Stimulated activated CD4-positive, alpha-beta T cell treated with anti-CD3 and anti-CD28 coated beads, Interleukin-2, amount 100 ng/mL, for 24 hours (primary cell): ENCODE measurements around the gene BCL2L14.
A peak's percentile ranks its signal among the peaks of the same experiment; 100 is the strongest.

ENCODE experiments used
- DNase-seq, 2 donors: peaks; one replicate each; pipeline ENCODE4 v3.0.0-alpha.2; 2020

Gene BCL2L14, protein sequence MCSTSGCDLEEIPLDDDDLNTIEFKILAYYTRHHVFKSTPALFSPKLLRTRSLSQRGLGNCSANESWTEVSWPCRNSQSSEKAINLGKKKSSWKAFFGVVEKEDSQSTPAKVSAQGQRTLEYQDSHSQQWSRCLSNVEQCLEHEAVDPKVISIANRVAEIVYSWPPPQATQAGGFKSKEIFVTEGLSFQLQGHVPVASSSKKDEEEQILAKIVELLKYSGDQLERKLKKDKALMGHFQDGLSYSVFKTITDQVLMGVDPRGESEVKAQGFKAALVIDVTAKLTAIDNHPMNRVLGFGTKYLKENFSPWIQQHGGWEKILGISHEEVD

DNA sequence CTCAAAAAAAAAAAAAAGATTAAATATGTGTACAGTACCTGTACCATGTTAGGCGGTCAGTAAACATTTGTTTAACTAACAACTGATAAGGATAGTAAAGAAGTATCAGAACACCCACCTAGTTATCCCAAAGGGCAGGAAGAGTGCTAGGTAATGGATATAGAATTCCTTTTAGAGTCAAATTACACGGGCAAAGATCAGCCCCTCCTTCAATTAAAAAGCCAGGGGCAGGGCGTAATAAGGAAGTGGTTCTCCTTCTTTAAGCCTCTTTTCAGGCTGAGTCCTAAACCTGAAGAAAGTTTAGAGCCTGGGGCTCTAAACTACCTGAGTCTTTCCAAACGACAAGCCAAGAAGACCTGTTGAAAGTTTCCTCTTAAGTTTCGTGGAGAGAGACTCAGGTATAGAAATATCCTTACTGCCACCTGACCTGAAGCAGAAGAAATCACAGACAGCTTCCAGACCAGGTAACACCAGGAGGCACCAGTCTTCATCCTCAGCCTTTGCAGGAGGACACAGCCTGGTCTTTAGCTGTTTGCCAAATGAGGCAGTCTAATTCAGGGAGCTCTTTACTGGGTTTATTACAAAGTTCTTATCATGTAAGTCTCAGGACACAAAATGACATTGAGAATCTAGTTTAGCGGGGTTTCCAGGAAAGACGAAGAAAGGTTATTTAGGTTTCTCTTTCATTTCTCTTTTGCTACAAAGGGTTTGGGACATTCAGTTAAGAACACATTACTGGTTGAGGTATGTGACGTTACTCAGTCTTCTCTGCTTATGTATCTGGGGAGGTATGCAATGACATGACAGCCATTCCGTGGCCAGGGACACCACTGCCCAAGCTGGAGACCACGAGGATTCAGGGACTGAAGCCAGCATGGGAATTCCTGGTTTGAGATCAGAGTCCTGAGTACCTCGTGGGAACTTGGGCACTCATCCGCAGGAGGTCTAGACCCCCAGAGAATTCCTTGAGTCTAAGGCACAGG, at the start of gene BCL2L14:
Gene BCL2L14 (plus strand): TSS at position 266 of the 983 bp plus-strand sequence. CDS start 8,367 bp downstream, outside the sequence.
- peak in 1 of 2 donors; percentile 10 for DNase-seq

DNA sequence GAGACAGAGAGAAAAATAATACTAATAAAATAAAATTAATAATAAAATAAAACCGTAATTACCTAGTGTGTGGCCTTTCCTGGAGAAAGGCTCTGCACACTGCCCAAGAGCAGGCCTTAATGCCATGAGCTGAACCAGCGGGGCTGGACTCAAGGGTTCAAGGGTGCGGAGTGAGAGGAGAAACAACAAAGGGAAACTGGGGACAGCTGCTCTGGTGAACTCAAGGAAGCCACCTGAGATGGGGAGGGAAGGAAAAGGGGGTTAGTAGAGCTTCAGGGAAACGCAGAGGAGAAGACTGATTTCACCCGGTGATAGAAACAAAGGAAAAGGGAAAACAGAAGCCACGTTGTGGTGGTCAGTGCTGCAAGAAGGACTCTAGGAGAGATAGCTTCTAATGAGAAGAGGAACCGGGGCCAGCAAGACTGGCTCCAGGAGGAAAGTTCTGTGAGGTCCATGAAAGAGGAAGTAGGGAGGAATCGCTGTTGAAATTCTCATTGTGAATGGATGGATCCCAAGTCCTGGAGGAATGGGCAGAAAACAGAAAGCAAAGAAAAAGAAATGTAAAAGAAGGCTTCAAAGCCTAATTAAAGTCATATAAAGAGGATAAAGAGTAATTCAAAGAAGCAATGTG, 48.3 kb upstream of the BCL2L14 start:
- no peak for DNase-seq

DNA sequence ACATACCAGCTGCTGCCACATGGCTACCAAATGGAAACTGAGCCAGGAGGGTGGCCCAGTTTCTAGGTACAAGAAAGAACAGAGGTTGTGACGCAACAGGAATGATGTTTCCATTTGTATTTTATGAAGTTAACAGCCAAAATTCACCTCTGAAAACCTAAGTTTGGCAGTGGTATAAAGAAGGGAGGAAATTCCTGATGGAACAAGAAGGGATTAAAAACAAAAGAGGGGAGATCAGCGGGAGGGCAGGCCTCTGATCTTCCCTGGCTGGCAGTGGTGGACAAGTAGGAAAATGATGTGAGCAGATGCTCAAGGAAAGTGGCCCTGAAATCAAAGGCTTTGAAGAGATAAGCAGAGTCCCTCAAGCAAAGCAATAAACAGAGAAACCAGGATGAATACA, 47.3 kb upstream of the BCL2L14 start:
- no peak for DNase-seq

DNA sequence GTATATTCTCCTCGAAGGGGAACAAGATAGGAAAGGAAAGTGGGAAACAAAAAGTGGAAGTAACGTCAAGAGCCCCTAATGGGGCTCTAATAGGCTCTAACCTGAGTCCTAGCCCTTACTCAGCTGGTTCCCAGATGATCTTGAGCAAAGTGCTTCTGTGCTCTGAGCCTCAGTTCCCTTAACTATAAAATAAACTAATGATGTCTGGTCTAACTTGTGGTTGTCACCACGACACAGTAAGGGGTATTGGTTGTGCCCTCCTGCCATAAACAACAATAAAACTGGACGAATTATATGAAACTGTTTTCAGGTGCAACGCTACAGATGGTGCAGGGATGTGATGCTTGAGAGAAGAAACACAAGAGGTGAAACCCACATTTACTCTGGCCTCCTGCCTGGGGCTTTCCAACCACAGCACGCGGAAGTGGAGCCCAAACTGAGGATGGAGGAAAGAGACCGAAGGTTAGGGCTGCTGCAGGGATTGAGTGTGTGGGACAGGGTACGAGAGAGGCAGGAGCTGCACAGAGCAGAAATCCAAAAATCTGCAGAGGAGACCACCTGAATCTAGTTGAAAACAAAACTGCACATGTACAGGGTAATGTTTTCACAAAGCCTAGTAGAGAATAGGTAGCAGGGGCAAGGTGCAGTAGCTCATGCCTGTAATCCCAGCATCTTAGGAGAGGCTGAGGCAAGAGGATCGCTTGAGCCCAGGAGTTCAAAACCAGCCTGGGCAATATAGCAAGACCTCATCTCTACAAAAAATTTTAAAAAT, 45.6 kb upstream of the BCL2L14 start:
- peak; percentile 47 to 48 for DNase-seq

DNA sequence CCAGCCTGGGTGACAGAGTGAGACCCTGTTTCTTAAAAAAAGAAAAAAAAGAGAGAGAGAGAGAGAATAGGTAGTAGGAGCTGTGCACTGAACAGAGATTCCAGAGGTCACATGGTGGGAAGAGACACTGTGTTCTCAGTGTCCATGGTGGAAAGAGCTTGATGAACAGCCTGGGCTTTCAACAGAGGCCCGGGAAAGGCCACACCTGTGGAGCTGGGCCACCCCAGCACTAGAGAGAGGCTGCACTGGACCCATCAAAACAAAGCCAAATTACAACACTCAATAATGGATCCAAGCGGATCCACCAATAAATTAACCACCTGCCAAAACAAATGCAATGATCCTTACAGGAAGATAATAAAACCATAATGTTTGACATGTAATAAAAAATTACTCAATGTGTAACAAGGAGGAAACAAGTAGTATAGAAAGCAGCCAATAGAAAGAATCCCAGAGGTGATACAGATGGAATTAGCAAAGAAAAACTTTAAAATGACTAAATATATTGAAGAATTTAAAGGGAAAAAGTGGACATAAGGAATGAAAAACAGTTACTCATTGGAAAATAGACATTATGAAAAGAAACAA, 44.8 kb upstream of the BCL2L14 start:
- no peak for DNase-seq

DNA sequence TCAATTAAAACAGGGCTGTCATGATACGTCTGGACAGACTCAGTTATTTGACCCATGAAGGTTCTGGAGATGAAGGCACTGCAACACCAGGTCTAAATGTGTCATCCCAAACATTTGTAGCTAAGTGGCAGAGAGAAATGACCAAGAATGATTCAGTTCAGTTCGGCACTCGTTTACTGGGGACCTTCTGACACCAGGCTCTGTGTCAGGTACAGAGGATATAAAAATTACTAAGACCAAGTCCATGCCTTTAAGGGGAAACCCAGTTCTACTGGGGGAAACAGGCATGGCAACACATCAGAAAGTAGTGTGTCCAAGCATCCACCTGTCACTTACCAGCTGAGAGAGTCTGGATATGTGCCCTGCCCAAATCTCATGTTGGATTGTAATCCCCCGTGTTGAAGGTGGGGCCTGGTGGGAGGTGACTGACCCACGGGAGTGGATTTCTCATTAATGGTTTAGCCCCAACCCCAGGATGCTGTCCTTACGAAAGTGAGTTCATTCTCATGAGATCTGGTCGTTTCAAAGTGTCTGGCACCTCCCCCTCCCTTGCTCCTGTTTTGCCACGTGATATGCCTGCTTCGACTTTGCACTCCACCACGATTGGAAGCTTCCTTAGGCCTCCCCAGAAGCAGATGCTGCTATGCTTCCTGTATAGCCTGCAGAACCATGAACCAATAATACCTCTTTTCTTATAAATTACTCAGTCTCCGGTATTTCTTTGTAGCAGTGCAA, 41.9 kb upstream of the BCL2L14 start:
- DNase-seq, result no peak

DNA sequence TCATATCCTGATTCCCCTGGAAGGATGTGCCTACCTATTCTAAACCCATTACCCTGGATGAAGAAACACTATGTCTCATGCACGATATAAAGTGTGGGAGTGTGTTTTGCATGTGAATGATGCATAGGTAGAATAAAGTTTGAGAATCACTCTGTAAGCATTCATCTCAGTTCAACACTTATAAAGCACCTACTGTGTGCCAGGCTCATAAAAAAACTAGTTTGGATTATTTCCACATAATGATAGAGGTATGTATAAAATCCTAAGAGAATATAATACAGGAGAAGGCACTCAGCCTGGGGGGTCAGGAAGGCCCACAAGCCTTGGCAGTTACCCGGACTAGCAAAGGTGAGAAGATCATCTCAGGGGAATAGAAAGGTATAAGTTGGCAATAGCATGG, 41.1 kb upstream of the BCL2L14 start:
- no peak for DNase-seq

DNA sequence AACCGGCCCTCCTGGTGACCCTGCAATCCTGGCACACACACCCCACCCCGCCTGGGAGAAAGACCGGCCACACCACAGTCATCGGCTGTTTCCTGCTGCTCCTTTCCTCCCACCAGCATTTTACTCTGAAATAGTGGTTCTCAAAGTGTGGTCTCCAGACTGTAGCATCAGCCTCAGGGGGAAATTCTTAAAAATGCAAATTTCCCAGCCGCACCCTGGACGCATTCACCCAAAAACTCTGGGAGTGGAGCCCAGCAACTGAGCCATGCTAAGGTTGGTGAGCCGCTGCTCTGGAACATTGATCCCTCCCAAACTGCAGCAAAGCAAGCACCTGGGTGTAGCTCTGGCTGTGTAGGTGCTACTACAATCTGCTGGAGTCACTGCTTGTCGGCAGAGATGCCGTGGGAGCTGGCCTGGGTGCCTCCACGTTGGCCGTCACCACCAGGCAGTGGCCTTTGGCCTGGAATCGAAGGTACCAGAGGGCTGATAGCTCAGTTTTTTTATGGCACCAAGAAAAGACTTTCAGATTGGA, 38.4 kb upstream of the BCL2L14 start:
- DNase-seq, result peak in 1 of 2 donors; percentile 28

DNA sequence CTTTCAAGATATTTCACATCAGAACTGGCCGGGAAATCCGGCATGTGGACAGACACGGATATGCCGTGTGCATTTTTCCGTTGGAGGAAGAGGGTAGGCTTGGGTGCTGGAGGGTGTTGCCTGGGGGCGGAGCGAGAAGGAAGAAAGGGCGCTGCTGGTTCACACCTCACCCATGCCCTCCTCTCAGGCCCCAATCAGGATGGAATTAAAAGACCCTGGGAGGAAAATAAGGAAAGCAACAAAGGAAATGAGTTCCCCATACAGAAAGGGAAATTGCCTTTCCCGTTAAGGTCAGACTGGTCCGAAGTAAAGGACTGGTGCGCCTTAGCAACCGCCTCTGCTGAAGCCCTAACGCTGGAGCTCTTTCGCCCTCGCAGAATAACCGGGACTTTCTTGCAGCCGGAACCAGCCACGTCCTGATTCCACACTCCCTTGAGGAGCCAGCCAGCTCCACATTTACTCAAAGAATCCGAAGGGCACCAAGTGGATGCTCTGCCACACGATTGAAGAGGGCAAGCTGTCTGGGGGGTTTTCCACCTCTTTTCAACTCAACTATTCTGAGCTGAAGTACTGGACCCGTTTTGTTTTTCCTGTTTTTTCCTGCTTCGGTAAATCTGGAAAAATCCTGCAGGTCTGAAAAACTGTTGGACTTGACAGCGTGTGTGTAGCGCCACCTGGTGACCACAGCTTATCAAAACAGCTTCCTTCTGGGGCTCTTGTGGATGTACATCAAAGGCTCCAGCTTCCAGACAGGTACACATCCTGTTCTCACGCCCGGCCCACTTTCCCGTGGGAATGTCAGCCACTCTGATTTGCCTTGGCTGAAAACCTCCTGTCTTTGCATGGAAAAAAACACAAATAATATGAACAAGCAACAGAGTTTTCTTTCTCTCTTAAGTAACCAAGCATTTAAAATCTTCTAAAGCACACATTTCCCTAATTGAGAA, 37.6 kb upstream of the BCL2L14 start:
- peak; percentile 78 to 79 for DNase-seq

DNA sequence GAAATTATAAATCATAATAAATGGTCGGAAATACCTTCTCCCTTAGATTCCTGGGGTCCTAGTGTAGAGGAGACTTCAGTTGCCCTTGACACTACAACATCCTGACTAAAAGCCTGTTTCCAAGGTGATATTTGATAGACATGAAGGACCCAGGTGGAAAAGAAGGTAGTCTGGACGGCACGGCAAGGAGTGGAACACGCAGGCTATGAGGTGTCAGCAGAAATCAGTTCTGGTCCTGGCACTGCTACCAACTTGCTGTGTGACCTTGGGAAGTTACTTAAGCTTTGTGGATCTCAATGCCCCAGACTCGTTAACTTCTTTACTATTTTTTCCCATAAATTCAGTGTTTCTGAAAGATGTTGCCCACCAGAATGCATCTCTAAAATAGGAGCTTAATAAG, 36.9 kb upstream of the BCL2L14 start:
- no peak for DNase-seq

DNA sequence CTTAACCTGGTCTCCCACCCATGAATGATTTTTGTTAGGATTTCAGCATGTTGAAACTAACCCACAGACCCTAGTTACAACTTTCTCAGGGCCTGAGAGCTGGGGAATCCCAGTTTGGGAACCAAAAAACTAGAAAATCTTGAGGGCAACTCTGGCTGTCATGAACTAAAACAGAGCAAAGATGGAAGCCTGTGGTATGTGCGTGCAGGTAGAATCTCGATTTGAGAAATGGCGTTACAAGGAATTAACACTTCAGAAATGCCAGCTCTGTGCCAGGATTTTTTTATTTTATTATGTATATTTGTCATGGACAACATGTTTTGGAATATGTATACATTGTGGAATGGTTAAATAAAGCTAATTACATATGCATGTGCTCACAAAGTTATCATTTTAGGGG, 36.4 kb upstream of the BCL2L14 start:
- DNase-seq, result no peak

DNA sequence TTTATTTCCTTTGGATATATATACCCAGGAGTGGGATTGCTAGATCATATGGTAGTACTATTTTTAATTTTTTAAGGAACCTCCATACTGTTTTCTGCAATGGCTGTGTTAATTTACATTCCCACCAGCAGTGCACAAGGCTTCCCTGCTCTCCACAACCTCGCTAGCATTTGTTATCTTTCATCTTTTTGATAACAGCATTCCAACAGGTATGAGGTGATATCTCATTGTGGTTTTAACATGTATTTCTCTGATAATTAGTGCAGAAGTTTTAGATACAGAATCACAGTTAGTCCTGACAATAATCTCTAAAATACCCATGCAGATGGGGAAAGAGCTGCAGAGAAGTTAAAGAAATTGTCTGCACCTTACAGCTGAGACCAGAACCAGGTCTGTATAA, 35.5 kb upstream of the BCL2L14 start:
- DNase-seq, result no peak

DNA sequence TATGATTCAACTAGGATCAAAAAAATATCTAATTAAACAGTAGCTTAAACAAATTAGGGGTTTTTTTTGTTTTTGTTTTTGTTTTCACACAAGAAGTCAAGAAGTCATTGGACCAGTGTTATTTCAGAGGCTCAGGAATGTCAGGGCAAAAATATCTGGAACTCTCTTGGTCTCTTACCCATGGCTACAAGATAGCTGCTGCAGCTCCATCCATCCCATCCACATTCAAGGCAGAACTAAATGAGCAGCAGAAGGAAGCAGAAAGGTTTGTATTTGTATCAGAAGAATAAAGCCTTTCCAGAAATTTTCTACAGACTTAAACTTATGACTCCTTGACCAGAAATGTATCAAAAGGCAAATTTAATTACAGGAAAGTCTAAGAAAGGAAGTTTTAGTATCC, 33.8 kb upstream of the BCL2L14 start:
- no peak for DNase-seq

DNA sequence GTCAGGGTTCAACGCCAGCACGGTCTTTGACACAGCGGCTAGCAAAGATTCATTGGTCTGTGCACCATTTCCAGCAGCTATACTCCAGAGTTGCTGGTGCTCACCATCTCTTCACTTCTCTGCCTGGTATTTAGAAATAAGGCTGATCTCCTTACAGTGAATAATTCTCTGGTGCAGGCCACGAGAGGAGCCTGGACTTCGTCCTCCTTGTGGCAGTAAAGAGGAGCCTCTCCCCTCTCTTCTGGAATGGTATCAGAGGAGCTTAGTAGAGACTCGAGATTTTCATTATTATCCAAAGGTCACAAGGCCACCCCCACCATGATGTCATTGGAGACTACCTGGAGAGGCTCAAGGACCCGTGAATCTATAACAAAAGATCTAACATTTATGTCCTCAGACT, 30.8 kb upstream of the BCL2L14 start:
- no peak for DNase-seq

DNA sequence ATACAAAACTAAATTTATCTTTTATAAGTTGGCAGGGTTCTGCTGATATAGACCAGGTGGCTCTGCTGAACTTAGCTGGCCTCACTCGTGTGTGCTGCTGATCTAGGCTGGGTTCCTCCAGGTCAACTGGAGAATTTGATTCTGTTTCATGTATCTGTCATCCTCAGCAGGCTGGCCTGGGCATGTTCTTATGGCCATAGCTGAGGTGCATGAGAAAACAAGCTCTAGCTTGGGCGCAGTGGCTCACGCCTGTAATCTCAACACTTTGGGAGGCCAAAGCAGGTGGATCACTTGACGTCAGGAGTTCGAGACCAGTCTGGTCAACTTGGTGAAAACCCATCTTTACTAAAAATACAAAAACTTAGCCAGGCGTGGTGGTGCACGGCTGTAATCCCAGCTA, 24.3 kb upstream of the BCL2L14 start:
- DNase-seq, result no peak

DNA sequence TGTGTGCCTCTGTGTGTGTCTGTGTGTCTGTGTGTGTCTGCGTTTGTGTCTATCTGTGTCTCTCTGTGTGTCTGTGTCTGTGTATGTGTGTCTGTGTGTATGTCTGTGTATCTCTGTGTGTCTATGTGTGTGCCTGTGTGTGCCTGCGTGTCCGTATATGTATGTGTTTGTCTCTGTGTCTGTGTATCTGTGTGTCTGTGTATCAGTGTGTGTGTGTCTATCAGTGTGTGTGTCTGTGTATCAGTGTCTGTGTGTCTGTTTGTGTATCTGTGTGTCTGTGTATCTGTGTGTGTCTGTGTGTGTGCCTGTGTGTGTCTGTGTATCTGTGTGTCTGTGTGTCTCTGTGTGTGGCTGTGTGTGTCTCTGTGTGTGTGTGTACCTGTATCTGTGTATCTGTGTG, 23.1 kb upstream of the BCL2L14 start:
- no peak for DNase-seq

DNA sequence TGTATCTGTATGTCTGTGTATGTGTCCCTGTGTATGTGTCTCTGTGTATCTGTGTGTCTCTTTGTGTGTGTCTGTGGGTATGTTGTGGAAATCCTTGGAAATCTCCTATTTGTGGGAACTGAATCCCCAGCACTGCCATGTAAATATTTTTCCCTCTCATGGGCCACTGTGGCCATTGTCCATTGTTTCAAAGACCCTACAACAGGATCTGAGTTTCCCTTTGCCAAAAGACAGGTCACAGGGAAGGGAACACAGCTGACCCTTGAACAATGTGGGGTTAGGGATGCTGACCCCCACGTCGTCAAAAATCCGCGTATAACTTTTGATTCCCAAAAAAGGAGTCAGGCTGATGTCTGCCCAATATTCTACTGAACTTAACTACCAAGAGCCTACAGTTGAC, 22.5 kb upstream of the BCL2L14 start:
- no peak for DNase-seq

DNA sequence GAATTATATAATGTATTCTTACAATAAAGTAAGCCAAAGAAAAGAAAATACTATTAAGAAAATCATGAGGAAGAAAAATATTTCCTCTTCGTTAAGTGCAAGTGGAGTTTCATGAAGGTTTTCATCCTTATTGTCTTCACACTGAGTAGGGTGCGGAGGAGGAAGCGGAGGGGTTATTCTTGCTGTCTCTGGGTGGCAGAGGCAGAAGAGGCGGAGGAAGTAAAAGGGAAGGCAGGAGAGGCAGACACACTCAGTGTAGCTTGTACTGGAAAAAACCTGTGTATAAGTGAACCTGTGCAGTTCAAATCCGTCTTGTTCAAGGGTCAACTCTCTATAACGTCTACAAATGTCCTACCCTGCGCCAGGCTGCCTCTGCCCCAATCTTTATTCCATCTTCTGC, 22.0 kb upstream of the BCL2L14 start:
- no peak for DNase-seq

DNA sequence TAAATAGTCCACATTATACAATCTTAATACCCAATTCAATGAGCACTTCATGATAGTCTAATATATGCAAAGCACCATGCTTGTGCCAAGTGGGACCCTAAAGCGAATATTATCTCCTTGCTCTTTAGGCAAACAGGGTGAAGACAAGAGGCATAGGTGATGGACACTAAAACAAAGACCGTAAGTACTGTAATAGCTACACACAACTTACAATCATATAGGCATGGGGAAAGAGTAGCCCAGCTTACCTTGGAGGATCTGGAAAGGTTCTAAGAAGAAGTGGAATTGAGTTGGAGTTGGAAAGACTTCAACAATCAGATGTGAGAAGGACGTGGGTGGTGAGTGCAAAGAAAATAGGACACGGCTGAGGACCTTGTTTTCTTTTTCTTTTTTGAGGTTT, 19.1 kb upstream of the BCL2L14 start:
- DNase-seq, result no peak

DNA sequence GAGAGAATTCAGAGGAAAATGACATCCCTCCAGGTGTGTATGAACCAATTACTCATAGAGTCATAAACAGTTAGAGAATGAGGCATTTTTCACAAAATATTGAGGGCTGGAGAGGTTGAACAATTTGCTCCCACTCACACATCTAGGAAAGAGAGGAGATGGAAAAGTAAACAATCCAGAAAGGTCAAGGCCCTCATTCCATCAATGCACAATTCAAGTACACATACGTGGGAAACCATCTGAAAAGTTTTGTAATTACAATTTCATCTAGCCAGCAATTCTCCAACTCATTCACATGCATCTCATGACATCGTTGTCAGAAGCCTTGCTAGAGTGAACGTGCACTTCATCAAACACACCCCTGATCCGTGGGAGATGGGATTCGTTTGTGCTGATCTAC, 15.7 kb upstream of the BCL2L14 start:
- no peak for DNase-seq
